ENCODE measurements around the gene TRIM17.

- no peak for TF ChIP-seq EZH2 (IDR thresholded peaks at IDR 0.05; ENCODE audit: borderline replicate concordance, low read depth, low read length, severe bottlenecking)
- TF ChIP-seq CTCF (IDR thresholded peaks at IDR 0.05; ENCODE audit: borderline replicate concordance, extremely low read depth, low read length, poor library complexity, severe bottlenecking): no peak
Observed at GRCh38 chr1:228397966-228398365, 18.7 kb downstream of the TRIM17 start.
